ENCODE measurements around the gene SYNDIG1L. TPM values are rescaled to one million over a fixed set of nuclear protein-coding genes. Genes with fewer than 3 reads are reported as not detected.

SYNDIG1L gene
- total and polyA plus RNA-seq, 9 of the 15 experiments (the other 6 are each of a cell fraction or from before 2014, with no cell fraction given): not detected

GRCh38 chr14:74360163-74360562, 65.8 kb downstream of the SYNDIG1L start:
- Histone ChIP-seq H3K4me2 (ENCODE audit: insufficient read depth, low read length) (no peak overlapping the region), H4K20me1 (replicated peaks; ENCODE audit: control insufficient read depth, insufficient read depth, low read length) (0 out of 2 replicates have a peak, but pooled peaks cover 4% of the 10 kb centered on the region), H3K9ac (ENCODE audit: insufficient read depth in 1 of 2, low read depth in 2 of 2, low read length in 2 of 2) (no peak overlapping the region), H3K9me1 (ENCODE audit: control insufficient read depth, insufficient read depth, low read length) (no peaks in the 10 kb centered on the region), H3K4me1 (replicated peaks in 1 of 2; ENCODE audit: control insufficient read depth in 2 of 2, insufficient read depth in 2 of 2, low read length in 2 of 2) (peaks cover 0 to 9% of the 10 kb centered on the region in 2 experiments; a peak in 2 of 5 replicates), H3K36me3 (ENCODE audit: control insufficient read depth, insufficient read depth, low read length) (no peaks in the 10 kb centered on the region), H3K9me3 (replicated peaks; ENCODE audit: control insufficient read depth, insufficient read depth, low read depth, low read length) (no peaks in the 10 kb centered on the region), H3K27ac (ENCODE audit: extremely low read depth, low read depth, low read length) (no peak overlapping the region), H3K79me2 (ENCODE audit: control insufficient read depth, insufficient read depth, low read length) (no peaks in the 10 kb centered on the region), H2AFZ (ENCODE audit: low read depth, low read length) (no peak overlapping the region), H3K4me3 (no peak overlapping the region), H3K27me3 (ENCODE audit: control insufficient read depth in 2 of 2, insufficient read depth in 2 of 2, low read length in 2 of 2) (peaks cover 12 to 41% of the 10 kb centered on the region in 2 experiments; a peak in 4 of 5 replicates)
- POLR2A ChIA-PET: no interaction called here
- ATAC-seq (no peak), DNase-seq (ENCODE audit: extremely low read depth in 1 of 4, low spot score in 3 of 4) (no peak), FAIRE-seq (no peak)
- CTCF ChIA-PET (ENCODE audit: low intra/inter-chr PET ratio): no interaction called here
- TF ChIP-seq SMARCE1 (IDR thresholded peaks at IDR 0.05) (no peak), MCM2 (IDR thresholded peaks at IDR 0.05; ENCODE audit: low read depth) (no peak), HDAC2 (IDR thresholded peaks at IDR 0.05) (no peak), ILF3 (IDR thresholded peaks at IDR 0.05; ENCODE audit: borderline replicate concordance) (no peak), ZBTB7A (IDR thresholded peaks at IDR 0.05; ENCODE audit: borderline replicate concordance, control insufficient read depth, low read depth, low read length) (no peak)
- in situ Hi-C loops (cut with MboI) (loop anchor here (10.0 kb wide), 1 partner anchor 115 kb away; no protein-coding TSS in a partner anchor), intact Hi-C loops (cut with micrococcal nuclease) (loop anchor here (5.0 kb wide), 1 partner anchor 132 kb away; the partner anchor contains the start of genes ISCA2 and NPC2)
- WGBS (ENCODE audit: insufficient coverage, low coverage, missing lambda C conversion rate): 0% methylated on average over 3 of the region's 3 CpGs
- BruUV-seq (replicated peaks): no TSS peak

GRCh38 chr14:74358176-74358829, 67.7 kb downstream of the SYNDIG1L start:
- Histone ChIP-seq H3K4me2 (ENCODE audit: insufficient read depth, low read length) (no peak overlapping the region), H3K79me2 (ENCODE audit: control insufficient read depth, insufficient read depth, low read length) (no peaks in the 10 kb centered on the region), H3K36me3 (ENCODE audit: control insufficient read depth, insufficient read depth, low read length) (no peaks in the 10 kb centered on the region), H3K27ac (ENCODE audit: extremely low read depth, low read depth, low read length) (no peak overlapping the region), H3K27me3 (ENCODE audit: control insufficient read depth in 2 of 2, insufficient read depth in 2 of 2, low read length in 2 of 2) (peaks cover 7 to 28% of the 10 kb centered on the region in 2 experiments; a peak in 3 of 5 replicates), H3K4me1 (replicated peaks in 1 of 2; ENCODE audit: control insufficient read depth in 2 of 2, insufficient read depth in 2 of 2, low read length in 2 of 2) (peaks cover 0 to 9% of the 10 kb centered on the region in 2 experiments; a peak in 2 of 5 replicates), H3K9ac (ENCODE audit: insufficient read depth in 1 of 2, low read depth in 2 of 2, low read length in 2 of 2) (no peak overlapping the region), H3K9me1 (ENCODE audit: control insufficient read depth, insufficient read depth, low read length) (no peaks in the 10 kb centered on the region), H3K4me3 (no peak overlapping the region), H3K9me3 (replicated peaks; ENCODE audit: control insufficient read depth, insufficient read depth, low read depth, low read length) (no peaks in the 10 kb centered on the region), H4K20me1 (replicated peaks; ENCODE audit: control insufficient read depth, insufficient read depth, low read length) (no peaks in the 10 kb centered on the region), H2AFZ (ENCODE audit: low read depth, low read length) (no peak overlapping the region)
- ATAC-seq: no peak
- DNase-seq (ENCODE audit: extremely low read depth in 1 of 4, low spot score in 3 of 4): no peak
- ChIA-PET CTCF (ENCODE audit: low intra/inter-chr PET ratio) (no interaction called here), POLR2A (interaction anchor here (0.7 kb wide), 1 partner anchor 182 kb away, joined by 3 read pairs; no protein-coding TSS in a partner anchor)
- in situ Hi-C loops (cut with MboI) (no loop called here), intact Hi-C loops (cut with micrococcal nuclease) (no loop called here)
- BruUV-seq (replicated peaks): no TSS peak
- 2% methylated on average over 6 of the region's 17 CpGs for WGBS (ENCODE audit: insufficient coverage, low coverage, missing lambda C conversion rate)
- TF ChIP-seq U2AF2 (optimal IDR thresholded peaks at IDR 0.05; ENCODE audit: low read depth, low read length) (no peak), ADNP (tag; IDR thresholded peaks at IDR 0.05) (no peak), ZNF717 (CRISPR knock-in tag; IDR thresholded peaks at IDR 0.05) (no peak), ZNF143 (CRISPR knock-in tag; IDR thresholded peaks at IDR 0.05) (no peak)
- TF ChIP-seq, protein P1, sequence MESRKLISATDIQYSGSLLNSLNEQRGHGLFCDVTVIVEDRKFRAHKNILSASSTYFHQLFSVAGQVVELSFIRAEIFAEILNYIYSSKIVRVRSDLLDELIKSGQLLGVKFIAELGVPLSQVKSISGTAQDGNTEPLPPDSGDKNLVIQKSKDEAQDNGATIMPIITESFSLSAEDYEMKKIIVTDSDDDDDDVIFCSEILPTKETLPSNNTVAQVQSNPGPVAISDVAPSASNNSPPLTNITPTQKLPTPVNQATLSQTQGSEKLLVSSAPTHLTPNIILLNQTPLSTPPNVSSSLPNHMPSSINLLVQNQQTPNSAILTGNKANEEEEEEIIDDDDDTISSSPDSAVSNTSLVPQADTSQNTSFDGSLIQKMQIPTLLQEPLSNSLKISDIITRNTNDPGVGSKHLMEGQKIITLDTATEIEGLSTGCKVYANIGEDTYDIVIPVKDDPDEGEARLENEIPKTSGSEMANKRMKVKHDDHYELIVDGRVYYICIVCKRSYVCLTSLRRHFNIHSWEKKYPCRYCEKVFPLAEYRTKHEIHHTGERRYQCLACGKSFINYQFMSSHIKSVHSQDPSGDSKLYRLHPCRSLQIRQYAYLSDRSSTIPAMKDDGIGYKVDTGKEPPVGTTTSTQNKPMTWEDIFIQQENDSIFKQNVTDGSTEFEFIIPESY (CRISPR knock-in tag; IDR thresholded peaks at IDR 0.05): no peak
- no peak for FAIRE-seq

Measured in K562 (cell line).